ENCODE results near the gene CAPN12.

CAPN12 gene

GRCh38 chr19:38781058-38781457, 36.8 kb upstream of the CAPN12 start:
- TF ChIP-seq, protein P1, sequence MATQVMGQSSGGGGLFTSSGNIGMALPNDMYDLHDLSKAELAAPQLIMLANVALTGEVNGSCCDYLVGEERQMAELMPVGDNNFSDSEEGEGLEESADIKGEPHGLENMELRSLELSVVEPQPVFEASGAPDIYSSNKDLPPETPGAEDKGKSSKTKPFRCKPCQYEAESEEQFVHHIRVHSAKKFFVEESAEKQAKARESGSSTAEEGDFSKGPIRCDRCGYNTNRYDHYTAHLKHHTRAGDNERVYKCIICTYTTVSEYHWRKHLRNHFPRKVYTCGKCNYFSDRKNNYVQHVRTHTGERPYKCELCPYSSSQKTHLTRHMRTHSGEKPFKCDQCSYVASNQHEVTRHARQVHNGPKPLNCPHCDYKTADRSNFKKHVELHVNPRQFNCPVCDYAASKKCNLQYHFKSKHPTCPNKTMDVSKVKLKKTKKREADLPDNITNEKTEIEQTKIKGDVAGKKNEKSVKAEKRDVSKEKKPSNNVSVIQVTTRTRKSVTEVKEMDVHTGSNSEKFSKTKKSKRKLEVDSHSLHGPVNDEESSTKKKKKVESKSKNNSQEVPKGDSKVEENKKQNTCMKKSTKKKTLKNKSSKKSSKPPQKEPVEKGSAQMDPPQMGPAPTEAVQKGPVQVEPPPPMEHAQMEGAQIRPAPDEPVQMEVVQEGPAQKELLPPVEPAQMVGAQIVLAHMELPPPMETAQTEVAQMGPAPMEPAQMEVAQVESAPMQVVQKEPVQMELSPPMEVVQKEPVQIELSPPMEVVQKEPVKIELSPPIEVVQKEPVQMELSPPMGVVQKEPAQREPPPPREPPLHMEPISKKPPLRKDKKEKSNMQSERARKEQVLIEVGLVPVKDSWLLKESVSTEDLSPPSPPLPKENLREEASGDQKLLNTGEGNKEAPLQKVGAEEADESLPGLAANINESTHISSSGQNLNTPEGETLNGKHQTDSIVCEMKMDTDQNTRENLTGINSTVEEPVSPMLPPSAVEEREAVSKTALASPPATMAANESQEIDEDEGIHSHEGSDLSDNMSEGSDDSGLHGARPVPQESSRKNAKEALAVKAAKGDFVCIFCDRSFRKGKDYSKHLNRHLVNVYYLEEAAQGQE (IDR thresholded peaks at IDR 0.05; ENCODE audit: insufficient read depth in 1 of 2, low read depth in 2 of 2, low read length in 2 of 2): no peak
- TF ChIP-seq POLR2AphosphoS5 (IDR thresholded peaks at IDR 0.05; ENCODE audit: low read depth, low read length) (no peak), FOXP2 (optimal IDR thresholded peaks at IDR 0.05; ENCODE audit: borderline replicate concordance, extremely low read depth, extremely low read length, insufficient read depth) (no peak), TAF1 (IDR thresholded peaks at IDR 0.05; ENCODE audit: borderline replicate concordance, insufficient read depth, low read length) (no peak), SIN3A (IDR thresholded peaks at IDR 0.05; ENCODE audit: borderline replicate concordance, insufficient read depth, low read length) (no peak)

GRCh38 chr19:38780443-38780842, 36.2 kb upstream of the CAPN12 start:
- TF ChIP-seq TAF1 (IDR thresholded peaks at IDR 0.05; ENCODE audit: borderline replicate concordance, insufficient read depth, low read length) (no peak), FOXP2 (optimal IDR thresholded peaks at IDR 0.05; ENCODE audit: borderline replicate concordance, extremely low read depth, extremely low read length, insufficient read depth) (no peak), SIN3A (IDR thresholded peaks at IDR 0.05; ENCODE audit: borderline replicate concordance, insufficient read depth, low read length) (no peak), POLR2AphosphoS5 (IDR thresholded peaks at IDR 0.05; ENCODE audit: low read depth, low read length) (no peak)
- TF ChIP-seq, protein P1 (IDR thresholded peaks at IDR 0.05; ENCODE audit: insufficient read depth in 1 of 2, low read depth in 2 of 2, low read length in 2 of 2): no peak

DNA sequence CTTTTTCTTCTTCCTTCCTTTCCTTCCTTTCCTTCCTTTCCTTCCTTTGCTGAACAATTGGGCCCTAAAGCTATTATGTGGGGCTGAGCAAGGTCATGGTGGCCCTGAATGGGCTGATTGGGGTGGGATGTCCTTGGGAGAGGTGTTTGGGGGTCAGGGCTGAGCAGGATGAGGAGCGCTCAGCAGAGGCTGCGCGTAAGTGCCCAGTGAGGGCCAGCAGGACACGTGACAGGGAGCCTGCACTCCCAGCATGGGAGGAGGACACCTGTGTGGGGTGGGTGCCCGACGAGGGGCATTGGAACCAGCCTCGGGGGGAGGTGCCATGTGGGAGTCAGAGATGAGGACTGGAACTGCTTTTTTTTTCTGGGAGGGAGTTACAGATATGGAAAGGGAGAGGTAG, 34.5 kb upstream of the CAPN12 start:
- TF ChIP-seq SIN3A (IDR thresholded peaks at IDR 0.05; ENCODE audit: borderline replicate concordance, insufficient read depth, low read length): no peak
- TF ChIP-seq FOXP2 (optimal IDR thresholded peaks at IDR 0.05; ENCODE audit: borderline replicate concordance, extremely low read depth, extremely low read length, insufficient read depth): no peak
- no peak for TF ChIP-seq TAF1 (IDR thresholded peaks at IDR 0.05; ENCODE audit: borderline replicate concordance, insufficient read depth, low read length)
- TF ChIP-seq POLR2AphosphoS5 (IDR thresholded peaks at IDR 0.05; ENCODE audit: low read depth, low read length): no peak
- TF ChIP-seq, protein P1 (IDR thresholded peaks at IDR 0.05; ENCODE audit: insufficient read depth in 1 of 2, low read depth in 2 of 2, low read length in 2 of 2): no peak

DNA sequence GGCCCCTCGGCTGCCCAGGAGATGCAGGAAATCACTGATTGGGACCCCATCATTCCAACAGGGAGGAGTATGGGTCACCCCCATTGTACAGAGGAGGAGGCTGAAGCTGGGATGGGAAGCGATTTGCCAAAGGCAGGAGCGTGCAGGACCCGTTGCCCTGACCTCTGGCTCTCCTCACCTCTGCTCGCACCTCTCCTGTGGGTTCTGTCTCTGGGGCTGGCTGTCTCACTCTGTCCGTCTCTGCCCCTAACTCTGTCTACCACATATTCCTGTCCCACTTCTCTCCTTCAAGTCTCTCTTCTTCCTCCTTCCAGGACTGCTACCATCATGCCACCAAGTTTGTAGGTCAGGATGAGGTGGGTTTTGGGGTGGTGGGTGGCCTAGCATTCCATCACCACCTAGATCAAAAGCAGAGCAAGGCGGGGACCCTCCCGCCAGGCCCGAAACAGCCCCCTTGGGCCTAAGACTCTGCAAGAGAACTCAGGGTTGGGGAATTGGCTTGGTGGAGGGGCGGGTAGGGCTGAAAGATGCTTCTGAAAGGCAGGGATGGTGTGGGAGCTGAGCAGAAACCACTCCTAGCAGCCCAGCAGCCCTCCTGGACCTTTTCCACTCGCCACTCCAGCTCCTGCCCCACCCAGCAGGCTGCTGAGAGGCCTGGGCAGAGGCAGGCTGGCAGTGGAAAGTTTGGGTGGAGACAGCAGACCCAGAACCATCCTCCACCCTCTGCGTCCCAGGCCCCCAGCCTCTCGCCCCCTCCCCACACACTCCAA, 30.1 kb upstream of the CAPN12 start:
- no peak for TF ChIP-seq POLR2AphosphoS5 (IDR thresholded peaks at IDR 0.05; ENCODE audit: low read depth, low read length)
- TF ChIP-seq SIN3A (IDR thresholded peaks at IDR 0.05; ENCODE audit: borderline replicate concordance, insufficient read depth, low read length): no peak
- TF ChIP-seq TAF1 (IDR thresholded peaks at IDR 0.05; ENCODE audit: borderline replicate concordance, insufficient read depth, low read length): no peak
- TF ChIP-seq, protein P1 (IDR thresholded peaks at IDR 0.05; ENCODE audit: insufficient read depth in 1 of 2, low read depth in 2 of 2, low read length in 2 of 2): no peak
- TF ChIP-seq FOXP2 (optimal IDR thresholded peaks at IDR 0.05; ENCODE audit: borderline replicate concordance, extremely low read depth, extremely low read length, insufficient read depth): no peak

Data from PFSK-1 (cell line).